IMR-90 (cell line): Measurements from ENCODE around the gene FAM53B.

Experiments
- BHLHE40 ChIP-seq: fragments of 150-350 bp; IDR thresholded peaks from 2 replicates; pipeline ENCODE4 v1.6.1; 2016; ENCODE audit warnings: mild to moderate bottlenecking, low read depth, low read length
- CTCF ChIP-seq: conservative IDR thresholded peaks from 2 replicates; pipeline ENCODE4 v1.5.1; 2012; ENCODE audit warnings: mild to moderate bottlenecking, low read depth, low read length, improper control_type of control experiment
- FOS ChIP-seq: fragments of 150-350 bp; IDR thresholded peaks from 2 replicates; pipeline ENCODE4 v1.6.1; 2016; ENCODE audit warnings: low read depth, low read length
- POLR2A ChIP-seq: IDR thresholded peaks from 2 replicates; pipeline ENCODE4 v1.6.1; 2012; ENCODE audit warnings: mild to moderate bottlenecking, low read depth, low read length
- RCOR1 ChIP-seq: IDR thresholded peaks from 2 replicates; pipeline ENCODE4 v1.6.1; 2012; ENCODE audit warnings: mild to moderate bottlenecking, low read length, improper control_type of control experiment; ENCODE audit not compliant: insufficient replicate concordance
- RFX5 ChIP-seq: IDR thresholded peaks from 2 replicates; pipeline ENCODE4 v1.8.0; 2012; ENCODE audit warnings: low read depth, mild to moderate bottlenecking, low read length, moderate library complexity

- no peak for TF ChIP-seq BHLHE40
- no peak for TF ChIP-seq POLR2A
- TF ChIP-seq CTCF: no peak
- no peak for TF ChIP-seq FOS
- TF ChIP-seq RFX5: no peak
- TF ChIP-seq RCOR1: no peak
These were observed 151.3 kb downstream of the FAM53B start for GRCh38 chr10:124592736-124593430.
